HepG2 (cell line): ENCODE measurements around the gene ABTB2. TPM values are rescaled to one million over a fixed set of nuclear protein-coding genes. Genes with fewer than 3 reads are reported as not detected.

Experiments
- ATF7 ChIP-seq, 2 experiments: fragments of 450-650 bp in 1 of 2; sonication (generic) in 1 of 2; formaldehyde crosslinking in 1 of 2; IDR thresholded peaks; 2 replicates each; pipeline versions ENCODE4 v1.4.0 to v1.6.1; 2016 to 2020; ENCODE audit warnings: antibody characterized with exemption in 1 of 2, mild to moderate bottlenecking in 1 of 2, missing genetic modification reagents in 1 of 2
- RNF2 ChIP-seq: fragments of 450-650 bp; conservative IDR thresholded peaks from 2 replicates; pipeline ENCODE4 v1.6.1; 2016; ENCODE audit warnings: low read depth
- ZMYM2 ChIP-seq: sonication (generic); formaldehyde crosslinking; IDR thresholded peaks from 2 replicates; pipeline ENCODE4 v1.8.0; 2022; ENCODE audit warnings: mild to moderate bottlenecking, missing genetic modification reagents
- polyA plus RNA-seq, 8 experiments: library from polyadenylated mRNA; depleted of rRNA in 3 of 8; stranded (reverse) in 7 of 8; unstranded in 1 of 8; fragments of >200 nt; fragmentation: Illumina TruSeq in 4 of 8; extraction: Trizol in 4 of 8; gene quantifications; 2 replicates each; pipeline versions ENCODE4 v1.2.1 to v1.2.3, GENCODE V29; 2011 to 2016; ENCODE audit warnings: low read depth in 4 of 8, missing spikeins in 1 of 8, mixed read lengths in 1 of 8; ENCODE audit not compliant: insufficient read depth in 1 of 8
- total RNA-seq, 5 experiments: library from RNA; depleted of rRNA; stranded (reverse); fragments of >200 nt; fragmentation: Illumina TruSeq; extraction: Trizol; gene quantifications; 2 replicates each; pipeline ENCODE4 v1.2.3, GENCODE V29; 2016; ENCODE audit warnings: low read depth in 1 of 5
- TF ChIP-seq, protein P1 (sequence below): sonication (generic); formaldehyde crosslinking; IDR thresholded peaks from 2 replicates; pipeline ENCODE4 v1.4.0; 2020; ENCODE audit warnings: mild to moderate bottlenecking, missing genetic modification reagents

The ABTB2 gene
- total and polyA plus RNA-seq, 2 of the 13 experiments (the other 11 are each of a cell fraction or from before 2014, with no cell fraction given) = 5.1 to 15.4 TPM

DNA sequence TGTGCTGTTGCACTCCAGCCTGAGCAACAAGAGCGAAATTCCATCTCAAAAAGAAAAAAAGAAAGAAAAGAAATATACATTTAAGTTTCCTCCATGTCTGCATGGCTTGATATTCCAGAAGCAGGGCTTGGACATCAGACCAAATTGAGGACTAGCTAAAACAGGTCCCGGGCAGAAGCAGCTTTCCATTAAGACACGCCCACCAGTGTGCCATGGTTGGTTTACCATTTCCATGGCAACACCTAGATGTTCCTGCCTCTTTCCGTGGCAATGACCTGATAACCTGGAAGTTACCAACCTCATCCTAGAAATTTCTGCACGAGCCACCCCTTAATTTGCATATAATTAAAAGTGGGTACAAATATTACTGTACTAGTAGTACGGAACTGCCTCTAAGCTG is 141.1 kb downstream of the ABTB2 start (continued):
- TF ChIP-seq ZMYM2 (CRISPR knock-in tag) (no peak), RNF2 (no peak), ATF7 (IDR thresholded peaks at IDR 0.05) (no peak), ATF7 (CRISPR knock-in tag; IDR thresholded peaks at IDR 0.05) (no peak)
- TF ChIP-seq, protein P1, sequence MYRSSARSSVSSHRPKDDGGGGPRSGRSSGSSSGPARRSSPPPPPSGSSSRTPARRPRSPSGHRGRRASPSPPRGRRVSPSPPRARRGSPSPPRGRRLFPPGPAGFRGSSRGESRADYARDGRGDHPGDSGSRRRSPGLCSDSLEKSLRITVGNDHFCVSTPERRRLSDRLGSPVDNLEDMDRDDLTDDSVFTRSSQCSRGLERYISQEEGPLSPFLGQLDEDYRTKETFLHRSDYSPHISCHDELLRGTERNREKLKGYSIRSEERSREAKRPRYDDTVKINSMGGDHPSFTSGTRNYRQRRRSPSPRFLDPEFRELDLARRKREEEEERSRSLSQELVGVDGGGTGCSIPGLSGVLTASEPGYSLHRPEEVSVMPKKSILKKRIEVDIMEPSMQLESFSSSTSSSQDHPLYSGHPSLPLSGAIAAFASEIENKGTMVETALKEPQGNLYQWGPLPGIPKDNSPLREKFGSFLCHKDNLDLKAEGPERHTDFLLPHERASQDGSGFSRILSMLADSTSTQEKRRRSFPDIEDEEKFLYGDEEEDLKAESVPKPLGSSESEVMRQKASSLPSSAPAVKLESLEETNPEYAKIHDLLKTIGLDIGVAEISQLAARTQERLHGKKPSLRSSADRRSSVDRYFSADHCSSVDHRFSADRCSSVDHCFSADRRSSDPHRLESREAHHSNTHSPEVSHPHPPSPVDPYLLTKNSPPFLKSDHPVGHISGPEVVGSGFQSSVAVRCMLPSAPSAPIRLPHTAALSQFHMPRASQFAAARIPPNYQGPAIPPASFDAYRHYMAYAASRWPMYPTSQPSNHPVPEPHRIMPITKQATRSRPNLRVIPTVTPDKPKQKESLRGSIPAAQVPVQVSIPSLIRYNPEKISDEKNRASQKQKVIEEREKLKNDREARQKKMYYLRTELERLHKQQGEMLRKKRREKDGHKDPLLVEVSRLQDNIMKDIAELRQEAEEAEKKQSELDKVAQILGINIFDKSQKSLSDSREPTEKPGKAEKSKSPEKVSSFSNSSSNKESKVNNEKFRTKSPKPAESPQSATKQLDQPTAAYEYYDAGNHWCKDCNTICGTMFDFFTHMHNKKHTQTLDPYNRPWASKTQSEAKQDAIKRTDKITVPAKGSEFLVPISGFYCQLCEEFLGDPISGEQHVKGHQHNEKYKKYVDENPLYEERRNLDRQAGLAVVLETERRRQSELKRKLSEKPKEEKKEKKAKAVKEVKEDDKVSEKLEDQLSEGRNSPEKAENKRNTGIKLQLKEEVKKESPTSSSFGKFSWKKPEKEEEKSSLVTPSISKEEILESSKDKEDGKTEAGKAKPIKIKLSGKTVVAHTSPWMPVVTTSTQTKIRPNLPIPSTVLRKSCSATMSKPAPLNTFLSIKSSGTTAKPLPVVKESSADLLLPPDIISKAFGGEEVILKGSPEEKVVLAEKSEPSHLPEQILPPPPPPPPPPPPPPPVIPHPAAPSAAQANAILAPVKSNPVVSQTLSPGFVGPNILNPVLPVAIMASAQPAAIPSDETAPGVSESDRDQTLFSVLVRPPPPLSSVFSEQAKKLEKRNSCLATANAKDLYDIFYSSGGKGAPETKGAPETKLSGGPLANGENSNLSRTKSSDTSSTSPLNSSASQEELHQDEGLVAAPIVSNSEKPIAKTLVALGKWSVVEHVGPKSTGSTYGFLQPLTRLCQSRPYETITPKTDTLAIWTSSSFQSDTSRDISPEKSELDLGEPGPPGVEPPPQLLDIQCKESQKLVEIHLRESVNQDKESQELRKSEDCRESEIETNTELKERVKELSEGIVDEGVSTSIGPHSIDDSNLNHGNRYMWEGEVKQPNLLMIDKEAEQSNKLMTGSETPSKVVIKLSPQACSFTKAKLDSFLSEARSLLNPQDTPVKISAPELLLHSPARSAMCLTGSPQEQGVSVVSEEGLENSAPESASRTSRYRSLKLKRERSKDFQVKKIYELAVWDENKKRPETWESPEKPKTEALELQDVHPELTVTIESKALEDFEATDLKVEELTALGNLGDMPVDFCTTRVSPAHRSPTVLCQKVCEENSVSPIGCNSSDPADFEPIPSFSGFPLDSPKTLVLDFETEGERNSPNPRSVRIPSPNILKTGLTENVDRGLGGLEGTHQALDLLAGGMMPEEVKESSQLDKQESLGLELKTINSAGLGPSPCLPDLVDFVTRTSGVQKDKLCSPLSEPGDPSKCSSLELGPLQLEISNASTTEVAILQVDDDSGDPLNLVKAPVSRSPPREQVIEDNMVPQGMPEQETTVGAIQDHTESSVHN (CRISPR knock-in tag) = no peak
